ENCODE data around the gene ACTN4.

The ACTN4 gene

DNA sequence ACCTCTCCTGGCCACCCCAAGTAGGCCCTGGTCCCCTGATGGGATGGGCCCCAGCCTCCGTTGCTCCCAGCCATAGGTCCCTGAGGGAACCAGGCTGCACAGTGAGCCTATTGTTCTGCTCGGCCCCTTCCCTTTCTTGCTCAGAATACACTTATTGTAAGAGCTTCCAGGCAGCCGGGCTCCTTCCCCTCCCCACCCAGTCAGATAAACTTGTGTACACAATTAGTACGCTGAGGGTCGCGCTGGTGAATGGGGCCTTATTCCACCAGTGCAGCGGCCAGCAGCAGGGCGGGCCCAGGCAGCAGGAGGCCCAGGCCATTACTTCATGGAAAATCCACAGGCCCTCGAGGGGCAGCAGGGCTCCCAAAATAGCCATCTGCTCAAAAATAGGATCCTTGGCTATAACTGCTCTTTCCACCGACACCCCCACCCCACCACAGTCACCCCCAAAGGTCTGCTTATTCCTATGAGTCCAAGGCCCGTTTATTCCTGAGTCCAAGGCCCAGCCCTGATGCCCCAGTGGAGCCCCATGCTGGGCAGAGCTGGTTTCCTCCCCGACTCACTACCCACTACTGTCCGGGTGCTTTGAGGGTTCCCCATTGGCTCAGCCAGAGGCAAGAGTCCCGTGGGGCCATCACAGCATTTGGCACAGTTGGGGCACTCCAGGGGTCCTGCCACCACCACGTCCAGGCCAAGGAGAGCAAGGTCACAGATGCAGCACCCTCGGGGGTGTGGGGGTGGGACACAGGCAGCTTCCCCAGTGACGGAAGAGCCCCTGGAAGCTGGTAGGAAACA lies 74.7 kb downstream of the ACTN4 start:
- in situ Hi-C loops (cut with HindIII; ENCODE audit: low sequenced_read_pairs): no loop called here

DNA sequence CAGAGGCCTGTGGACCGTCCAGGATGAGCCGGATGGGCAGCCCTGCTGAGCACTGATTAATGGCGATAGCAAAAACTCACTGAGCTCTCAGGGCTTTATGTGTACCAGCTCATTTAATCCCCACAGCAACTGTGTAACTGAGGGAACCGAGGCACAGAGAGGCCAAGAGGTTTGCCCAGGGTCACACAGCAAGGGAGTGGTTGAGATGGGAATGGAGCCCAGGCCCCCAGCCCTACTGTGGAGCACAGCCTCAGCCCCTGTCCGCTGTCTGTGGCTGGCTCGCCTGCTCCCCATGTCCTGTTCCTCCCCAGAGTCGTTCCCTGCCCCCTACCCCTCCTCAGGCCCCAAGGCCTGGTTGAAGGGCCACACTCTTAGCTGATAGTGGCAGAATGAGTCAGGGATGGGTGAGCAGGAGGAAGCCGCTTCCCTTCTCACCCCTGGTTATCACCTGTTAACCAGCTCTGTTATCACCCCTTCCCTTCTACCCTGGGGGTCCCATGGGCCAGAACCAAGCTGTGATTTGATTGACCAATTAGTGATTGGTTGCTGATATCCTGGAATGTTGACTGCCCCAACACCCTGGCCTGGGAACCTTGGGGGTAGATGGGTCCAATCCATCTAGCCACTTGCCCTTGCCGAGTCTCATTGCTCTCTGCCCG lies 75.6 kb downstream of the ACTN4 start:
- in situ Hi-C loops (cut with HindIII; ENCODE audit: low sequenced_read_pairs): no loop called here

DNA sequence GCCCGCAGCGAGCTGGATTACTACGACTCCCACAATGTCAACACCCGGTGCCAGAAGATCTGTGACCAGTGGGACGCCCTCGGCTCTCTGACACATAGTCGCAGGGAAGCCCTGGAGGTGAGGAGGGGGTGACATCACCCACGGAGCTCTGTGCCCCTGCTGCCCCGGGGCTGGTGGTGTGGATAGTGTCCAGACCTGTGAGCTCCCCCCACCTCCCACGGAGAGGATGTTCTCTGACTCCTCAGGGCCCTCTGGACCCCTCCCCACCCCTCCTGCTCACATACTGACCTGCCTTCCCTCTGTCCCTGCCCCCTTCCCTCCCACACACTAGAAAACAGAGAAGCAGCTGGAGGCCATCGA lies 76.1 kb downstream of the ACTN4 start:
- in situ Hi-C loops (cut with HindIII; ENCODE audit: low sequenced_read_pairs): no loop called here

DNA sequence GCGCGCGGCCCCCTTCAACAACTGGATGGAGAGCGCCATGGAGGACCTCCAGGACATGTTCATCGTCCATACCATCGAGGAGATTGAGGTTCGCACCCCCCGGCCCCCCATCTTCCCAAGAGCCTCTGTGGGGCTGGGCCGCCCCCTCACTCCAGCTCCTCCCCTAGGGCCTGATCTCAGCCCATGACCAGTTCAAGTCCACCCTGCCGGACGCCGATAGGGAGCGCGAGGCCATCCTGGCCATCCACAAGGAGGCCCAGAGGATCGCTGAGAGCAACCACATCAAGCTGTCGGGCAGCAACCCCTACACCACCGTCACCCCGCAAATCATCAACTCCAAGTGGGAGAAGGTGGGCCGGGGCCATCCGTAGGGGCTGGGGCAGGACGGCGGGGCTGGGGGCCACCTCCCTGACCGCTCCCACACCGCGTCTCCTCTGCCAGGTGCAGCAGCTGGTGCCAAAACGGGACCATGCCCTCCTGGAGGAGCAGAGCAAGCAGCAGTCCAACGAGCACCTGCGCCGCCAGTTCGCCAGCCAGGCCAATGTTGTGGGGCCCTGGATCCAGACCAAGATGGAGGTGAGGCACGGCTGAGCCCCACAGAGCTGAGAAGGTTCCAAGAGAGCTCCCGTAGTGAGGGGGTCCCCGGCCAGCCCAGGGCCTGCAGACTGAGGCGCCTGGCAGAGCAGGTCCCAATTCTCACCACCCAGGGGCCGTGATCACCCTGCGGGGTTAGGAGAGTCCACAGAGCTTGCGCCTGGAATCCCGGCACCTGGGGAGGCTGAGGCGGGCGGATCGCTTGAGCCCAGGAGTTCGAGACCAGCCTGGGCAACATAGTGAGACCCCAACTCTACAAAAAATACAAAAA lies 76.8 kb downstream of the ACTN4 start:
- in situ Hi-C loops (cut with HindIII; ENCODE audit: low sequenced_read_pairs): no loop called here

DNA sequence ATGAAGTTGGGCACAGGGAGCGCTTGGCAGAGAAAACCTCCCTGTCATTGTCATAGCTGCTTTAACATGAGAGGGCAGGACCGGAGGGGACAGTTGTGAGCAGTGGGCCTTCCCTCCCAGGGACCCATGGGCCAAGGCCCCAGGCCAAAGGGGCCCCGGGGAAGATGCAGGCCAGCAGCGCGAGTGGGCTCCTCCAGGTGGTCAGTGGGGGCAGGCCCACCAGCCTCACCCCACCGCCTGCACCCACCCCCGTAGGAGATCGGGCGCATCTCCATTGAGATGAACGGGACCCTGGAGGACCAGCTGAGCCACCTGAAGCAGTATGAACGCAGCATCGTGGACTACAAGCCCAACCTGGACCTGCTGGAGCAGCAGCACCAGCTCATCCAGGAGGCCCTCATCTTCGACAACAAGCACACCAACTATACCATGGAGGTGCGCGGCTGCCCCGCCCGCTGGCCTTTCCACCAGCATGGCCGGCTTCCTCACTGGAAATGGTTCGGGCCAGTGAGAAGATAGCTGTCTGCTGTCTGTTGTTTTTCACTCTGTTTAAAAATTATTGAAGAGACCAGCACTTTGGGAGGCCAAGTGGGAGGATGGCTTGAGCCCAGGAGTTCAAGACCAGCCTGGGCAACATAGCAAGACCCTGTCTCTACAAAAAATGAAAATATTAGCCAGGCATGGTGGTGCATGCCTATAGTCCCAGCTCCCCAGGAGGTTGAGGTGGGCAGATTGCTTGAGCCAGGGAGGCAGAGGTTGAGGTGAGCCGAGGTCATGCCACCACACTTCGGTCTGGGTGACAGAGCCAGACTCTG lies 78.2 kb downstream of the ACTN4 start:
- in situ Hi-C loops (cut with HindIII; ENCODE audit: low sequenced_read_pairs): no loop called here

DNA sequence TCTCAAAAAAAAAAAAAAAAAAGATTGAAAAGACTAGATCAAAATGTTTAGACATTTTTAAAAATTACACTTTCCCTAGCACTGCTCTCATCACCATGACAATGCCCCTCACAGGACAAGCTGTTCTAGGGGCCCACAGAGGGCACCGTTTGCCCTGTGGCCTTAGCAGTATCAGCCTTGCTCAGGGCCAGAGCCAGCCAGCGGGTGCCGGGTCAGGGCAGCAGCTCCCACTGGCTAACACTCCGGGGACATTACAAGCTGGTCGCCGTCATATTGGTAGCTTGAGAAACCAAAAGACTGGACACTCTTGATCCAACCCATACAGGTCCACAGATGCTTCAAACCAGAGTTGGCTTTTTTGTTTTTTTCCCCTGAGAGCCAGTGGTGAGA lies 78.8 kb downstream of the ACTN4 start:
- in situ Hi-C loops (cut with HindIII; ENCODE audit: low sequenced_read_pairs): no loop called here

DNA sequence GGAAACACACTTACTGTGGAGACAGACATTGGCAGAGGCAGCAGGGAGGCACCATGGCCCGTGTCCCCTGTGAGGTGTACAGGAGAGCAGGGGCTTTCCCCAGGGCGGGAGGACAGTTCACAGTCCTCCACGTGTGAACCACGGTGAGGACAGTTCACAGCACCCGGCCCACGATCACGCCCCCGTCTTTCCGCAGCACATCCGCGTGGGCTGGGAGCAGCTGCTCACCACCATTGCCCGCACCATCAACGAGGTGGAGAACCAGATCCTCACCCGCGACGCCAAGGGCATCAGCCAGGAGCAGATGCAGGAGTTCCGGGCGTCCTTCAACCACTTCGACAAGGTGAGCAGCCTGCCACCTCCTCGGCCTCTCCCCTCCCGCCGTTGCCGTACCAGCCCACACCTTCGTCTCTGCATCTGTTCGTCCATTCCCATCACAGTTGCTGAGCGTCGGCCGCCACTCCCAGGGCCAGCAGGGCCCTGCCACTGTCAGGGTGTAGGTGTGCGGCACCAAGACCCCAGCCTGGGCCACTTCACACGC lies 79.4 kb downstream of the ACTN4 start:
- in situ Hi-C loops (cut with HindIII; ENCODE audit: low sequenced_read_pairs): no loop called here

DNA sequence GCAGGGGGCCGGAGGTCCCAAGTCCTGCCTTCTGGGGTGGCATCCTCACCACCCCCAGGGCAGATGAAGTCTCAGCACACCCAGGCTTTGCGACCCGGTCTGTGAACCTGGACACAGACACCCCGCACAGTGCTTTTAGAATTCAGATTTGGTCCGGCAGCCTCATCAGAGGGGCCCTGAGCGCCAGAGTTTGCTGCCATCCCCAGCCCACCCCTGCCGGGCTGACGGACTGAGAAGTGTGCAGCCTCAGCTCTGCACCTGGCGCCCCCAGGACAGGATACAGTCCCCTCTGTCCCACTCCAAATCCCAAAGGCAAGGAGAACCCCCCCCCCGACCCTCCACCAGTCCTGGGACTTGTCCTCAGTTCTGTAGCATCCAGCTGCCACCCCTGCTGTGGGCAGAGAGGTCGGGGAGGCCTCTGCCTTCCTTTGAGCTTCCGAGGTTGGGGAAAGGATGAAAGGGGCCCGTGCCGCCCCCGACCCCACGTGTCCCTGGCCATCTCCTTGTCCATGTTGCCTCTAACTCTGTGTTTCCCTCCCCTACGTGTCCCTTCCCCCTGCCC lies 79.9 kb downstream of the ACTN4 start:
- in situ Hi-C loops (cut with HindIII; ENCODE audit: low sequenced_read_pairs): no loop called here

DNA sequence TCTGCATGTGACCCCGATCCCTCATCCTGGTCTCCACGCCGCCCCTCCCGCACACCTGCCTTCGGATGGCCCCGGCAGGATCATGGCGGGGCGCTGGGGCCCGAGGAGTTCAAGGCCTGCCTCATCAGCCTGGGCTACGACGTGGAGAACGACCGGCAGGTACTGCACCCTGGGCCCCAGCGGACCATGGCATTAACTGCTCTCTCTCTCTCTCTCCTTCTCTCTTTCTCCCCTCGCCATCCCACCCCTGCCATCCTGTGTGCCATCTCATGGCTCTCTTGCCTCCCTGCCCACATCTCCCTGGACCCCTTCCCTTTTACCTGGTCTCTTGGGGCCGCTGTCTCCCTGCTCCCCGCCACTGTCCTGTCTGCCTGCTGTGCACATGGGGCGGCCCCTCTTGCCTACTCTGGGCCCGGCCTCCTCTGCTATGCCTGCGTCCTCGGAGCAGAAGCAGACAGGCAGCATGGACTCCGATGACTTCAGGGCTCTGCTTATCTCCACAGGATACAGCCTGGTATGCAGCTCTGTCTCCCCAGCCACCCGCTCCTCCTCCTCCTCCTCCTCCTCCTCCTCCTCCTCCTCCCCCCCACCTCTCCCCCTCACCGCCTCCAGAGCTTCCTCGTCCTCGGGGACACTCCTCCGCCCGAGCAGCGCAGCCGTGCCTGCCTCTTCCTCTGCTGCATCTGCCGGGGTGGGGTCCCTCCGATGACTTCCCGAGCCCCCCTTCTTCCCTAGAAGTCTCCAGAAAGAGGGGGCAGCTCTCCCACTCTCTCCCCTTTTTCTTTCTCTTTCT lies 80.6 kb downstream of the ACTN4 start:
- in situ Hi-C loops (cut with HindIII; ENCODE audit: low sequenced_read_pairs): no loop called here

DNA sequence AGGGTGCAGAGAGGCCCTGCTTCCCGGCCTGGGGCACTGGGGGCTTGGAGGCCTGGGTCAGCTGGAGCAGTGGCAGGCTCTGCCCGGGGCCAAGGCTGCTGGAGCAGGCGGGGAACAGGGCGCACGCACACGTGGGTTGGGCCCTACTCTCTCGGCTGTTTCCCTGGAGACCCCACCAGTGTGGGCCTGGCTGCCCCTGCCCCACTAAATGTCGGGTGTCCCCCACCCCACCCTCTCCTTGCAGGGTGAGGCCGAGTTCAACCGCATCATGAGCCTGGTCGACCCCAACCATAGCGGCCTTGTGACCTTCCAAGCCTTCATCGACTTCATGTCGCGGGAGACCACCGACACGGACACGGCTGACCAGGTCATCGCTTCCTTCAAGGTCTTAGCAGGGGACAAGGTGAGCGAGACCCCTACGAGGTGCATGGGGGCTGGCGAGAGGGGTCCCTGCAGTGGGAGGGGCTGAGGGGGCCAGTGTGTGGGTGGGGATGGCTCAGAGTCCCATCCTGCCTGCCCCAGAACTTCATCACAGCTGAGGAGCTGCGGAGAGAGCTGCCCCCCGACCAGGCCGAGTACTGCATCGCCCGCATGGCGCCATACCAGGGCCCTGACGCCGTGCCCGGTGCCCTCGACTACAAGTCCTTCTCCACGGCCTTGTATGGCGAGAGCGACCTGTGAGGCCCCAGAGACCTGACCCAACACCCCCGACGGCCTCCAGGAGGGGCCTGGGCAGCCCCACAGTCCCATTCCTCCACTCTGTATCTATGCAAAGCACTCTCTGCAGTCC lies 81.5 kb downstream of the ACTN4 start:
- in situ Hi-C loops (cut with HindIII; ENCODE audit: low sequenced_read_pairs): no loop called here

DNA sequence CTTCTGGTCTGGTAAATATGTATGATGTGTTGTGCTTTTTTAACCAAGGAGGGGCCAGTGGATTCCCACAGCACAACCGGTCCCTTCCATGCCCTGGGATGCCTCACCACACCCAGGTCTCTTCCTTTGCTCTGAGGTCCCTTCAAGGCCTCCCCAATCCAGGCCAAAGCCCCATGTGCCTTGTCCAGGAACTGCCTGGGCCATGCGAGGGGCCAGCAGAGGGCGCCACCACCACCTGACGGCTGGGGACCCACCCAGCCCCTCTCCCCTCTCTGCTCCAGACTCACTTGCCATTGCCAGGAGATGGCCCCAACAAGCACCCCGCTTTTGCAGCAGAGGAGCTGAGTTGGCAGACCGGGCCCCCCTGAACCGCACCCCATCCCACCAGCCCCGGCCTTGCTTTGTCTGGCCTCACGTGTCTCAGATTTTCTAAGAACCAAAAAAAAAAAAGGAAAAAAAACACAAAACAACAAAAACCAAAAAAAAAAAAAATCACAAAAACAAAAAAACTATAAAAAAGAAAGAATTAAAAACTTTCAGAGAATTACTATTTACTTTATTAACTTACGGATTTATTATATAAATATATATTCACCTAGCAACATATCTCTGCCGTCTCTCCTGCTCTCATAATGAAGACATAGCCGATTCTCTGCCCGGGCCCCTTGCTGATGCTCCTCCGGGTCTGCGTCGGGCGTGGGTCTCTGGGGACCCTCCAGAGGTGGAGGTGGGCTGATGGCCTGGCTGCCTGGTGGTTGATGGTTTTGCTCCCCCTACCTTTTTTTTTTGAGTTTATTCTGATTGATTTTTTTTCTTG lies 82.4 kb downstream of the ACTN4 start:
- in situ Hi-C loops (cut with HindIII; ENCODE audit: low sequenced_read_pairs): no loop called here

DNA sequence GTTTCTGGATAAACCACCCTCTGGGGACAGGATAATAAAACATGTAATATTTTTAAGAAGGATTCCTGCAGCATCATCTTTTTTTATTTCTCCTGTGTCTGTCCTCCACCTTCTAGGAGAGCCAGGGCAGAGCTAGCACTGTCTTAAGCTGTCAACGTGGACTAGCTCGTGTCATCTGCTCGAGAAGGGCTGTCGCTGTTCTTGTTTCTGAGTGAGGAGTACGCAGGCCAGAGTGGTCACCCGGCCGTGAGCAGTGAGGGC lies 83.0 kb downstream of the ACTN4 start:
- in situ Hi-C loops (cut with HindIII; ENCODE audit: low sequenced_read_pairs): no loop called here

DNA sequence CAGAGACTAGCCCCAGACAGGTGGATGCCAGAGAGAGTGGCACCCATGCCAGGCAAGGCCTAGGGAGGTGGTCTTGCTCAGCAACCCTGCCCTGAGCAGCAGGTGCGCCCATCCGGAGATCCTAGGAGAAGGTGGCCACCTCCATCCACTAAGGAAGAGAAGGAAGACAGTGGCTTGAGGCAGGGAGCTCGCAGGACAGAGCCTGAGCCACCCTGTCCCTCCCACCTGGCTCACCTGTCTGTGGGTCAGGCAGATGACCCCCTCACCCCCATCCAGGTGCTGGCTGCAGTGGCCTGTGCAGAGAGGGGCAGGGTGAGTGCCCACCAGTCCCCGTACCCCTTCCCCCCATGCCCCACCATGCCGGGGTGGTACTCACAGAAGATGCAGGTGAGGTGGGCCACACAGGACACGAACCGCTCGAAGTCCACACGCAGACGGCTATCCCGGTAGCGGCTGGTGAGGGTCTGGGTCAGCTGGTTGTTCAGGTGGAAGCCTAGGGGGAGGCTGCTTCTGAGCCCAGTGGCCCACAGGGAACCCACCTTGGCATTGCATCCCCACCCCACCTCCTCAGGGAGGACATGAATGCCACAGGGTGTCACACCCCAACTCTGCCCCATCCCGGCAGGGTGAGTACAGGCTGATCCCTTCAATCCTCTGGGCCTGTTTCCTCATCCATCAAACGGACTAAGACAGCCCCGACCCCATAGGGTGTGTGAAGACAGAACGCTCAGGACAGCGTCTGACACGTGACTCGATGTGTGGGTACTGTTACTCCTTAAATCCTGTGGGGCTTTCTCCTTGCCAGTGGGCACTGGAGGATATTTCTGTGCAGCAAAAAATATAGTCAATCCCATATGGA lies 83.5 kb downstream of the ACTN4 start:
- in situ Hi-C loops (cut with HindIII; ENCODE audit: low sequenced_read_pairs): no loop called here

DNA sequence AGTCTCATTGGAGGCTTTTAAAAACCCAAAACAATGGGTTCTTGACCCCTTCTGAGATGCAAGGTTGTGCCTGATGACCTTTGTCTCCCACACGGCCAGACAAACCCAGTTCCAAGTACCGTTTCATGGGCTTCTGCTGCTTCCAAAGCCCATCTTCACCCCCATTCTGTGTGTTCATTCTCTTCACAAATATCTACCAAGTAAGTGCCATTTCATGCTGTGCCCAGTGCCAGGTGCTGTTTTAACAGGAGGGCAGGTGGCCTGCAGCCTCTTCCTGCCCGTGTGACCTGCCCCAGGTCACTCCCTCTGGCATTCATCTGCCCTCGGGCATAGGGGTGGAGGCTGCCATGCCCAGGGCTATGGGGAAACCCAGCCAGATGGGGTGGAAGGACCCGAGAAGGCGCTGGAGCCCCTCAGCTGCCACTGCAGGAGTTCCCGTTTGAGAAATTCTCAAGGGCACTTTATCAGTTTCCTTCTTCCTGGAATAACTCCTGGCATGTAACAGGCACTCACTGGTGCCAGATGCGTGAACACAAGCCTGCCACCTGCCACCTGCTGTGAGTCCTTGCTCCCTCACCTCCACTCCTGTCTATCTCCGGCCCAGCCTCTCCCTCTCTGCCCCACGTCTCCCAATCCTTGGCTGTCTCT lies 84.3 kb downstream of the ACTN4 start:
- in situ Hi-C loops (cut with HindIII; ENCODE audit: low sequenced_read_pairs): no loop called here

DNA sequence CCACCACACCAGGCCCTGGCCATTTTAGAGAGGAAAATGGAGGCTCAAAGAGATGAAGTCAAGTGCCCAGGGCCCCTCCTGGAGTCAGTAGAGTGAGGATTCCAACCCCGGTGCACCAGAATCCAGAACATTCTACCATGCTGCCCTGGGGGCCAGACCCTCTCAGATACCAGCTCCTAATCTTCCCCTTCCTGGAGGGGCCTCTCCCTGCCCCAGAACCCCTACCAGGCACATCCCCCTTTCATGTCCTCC lies 85.7 kb downstream of the ACTN4 start:
- in situ Hi-C loops (cut with HindIII; ENCODE audit: low sequenced_read_pairs): no loop called here

DNA sequence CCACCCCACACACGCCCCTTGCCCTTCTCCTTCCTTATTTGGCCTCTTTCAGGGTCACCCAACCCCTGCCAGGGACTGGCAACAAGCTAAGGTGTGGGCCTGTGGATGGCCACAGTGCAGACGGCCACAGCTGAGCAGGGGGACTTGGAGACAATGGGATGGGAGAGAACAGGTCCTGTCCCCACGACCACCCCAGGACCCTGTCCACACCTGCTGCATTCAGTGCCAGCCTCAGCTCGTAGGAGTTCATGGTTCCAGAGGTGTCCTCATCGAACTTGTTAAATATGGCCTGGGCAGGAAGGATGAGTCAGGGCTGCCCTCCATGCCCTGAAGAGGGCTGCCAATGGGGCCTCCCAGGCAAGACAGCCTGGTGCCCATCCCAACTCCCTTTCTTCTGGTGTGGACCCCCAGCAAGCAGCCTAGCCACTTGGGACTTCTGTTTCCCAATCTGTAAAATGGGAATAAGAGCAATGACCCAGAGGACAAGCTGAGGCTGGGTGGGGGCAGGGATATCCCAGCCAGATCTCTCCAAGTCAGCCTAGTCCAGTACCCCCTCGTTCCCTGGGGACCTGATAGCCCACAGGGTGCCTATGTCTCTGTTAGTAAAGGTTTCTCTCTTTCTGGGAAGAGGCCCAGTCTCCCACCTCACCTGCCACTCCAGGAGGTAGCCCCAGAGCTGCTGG lies 86.2 kb downstream of the ACTN4 start:
- in situ Hi-C loops (cut with HindIII; ENCODE audit: low sequenced_read_pairs): no loop called here

DNA sequence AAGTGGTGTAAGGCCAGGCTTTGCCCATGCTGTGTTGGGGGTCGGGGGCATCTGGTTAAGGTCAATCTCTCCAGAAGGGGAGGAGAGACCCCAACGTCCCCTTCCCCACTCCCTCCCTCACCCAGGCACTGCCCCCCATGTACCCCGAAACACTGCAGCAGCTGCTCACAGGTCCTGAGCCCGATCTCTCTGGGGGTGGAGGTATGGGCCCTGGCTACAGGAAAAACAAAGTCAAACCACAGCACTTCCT lies 86.7 kb downstream of the ACTN4 start:
- in situ Hi-C loops (cut with HindIII; ENCODE audit: low sequenced_read_pairs): no loop called here

Measured in endothelial cell of hepatic sinusoid (primary cell).